Colonic mucosa (tissue), 4 donors: Measurements from ENCODE around the gene UCKL1. TPM values are rescaled to one million over a fixed set of nuclear protein-coding genes. Genes with fewer than 3 reads are reported as not detected.
"Not testable (repeated sequence)": the region's sequence is repeated elsewhere in the genome, so short reads cannot be mapped to it uniquely, and the experiment has no call there.

Source experiments
- DNase-seq: peaks from one replicate; pipeline ENCODE4 v3.0.0-alpha.2; 2020
- H3K27ac ChIP-seq: fragments of 200-600 bp; one replicate; pipeline ENCODE4 v1.8.0; 2021
- H3K27me3 ChIP-seq: fragments of 200-600 bp; one replicate; pipeline ENCODE4 v1.8.0; 2021
- H3K36me3 ChIP-seq: fragments of 200-600 bp; one replicate; pipeline ENCODE4 v1.8.0; 2021
- H3K4me1 ChIP-seq: fragments of 200-600 bp; one replicate; pipeline ENCODE4 v1.8.0; 2021; ENCODE audit warnings: mild to moderate bottlenecking
- H3K4me3 ChIP-seq: fragments of 200-600 bp; one replicate; pipeline ENCODE4 v1.8.0; 2021
- H3K9ac ChIP-seq, 2 donors: one replicate each; pipeline ENCODE4 v1.7.0; 2013; ENCODE audit warnings: control low read depth in 2 of 2, low read depth in 2 of 2, low read length in 2 of 2
- H3K9me3 ChIP-seq: fragments of 200-600 bp; one replicate; pipeline ENCODE4 v1.8.0; 2021
- CTCF ChIP-seq: fragments of 200-600 bp; IDR thresholded peaks from one replicate; pipeline ENCODE4 v1.8.0; 2022; ENCODE audit warnings: antibody characterized with exemption, mild to moderate bottlenecking
- intact Hi-C: fragments of 100-400 bp; cut with DNase I; formaldehyde crosslinking; loops from one replicate; pipeline ENCODE4 v1.14.1; 2022
- total RNA-seq, 2 donors: library from RNA; stranded (reverse); fragmentation: NEBNext Ultra II Directional in 1 of 2; extraction: Animal tissue kit (Norgen Biotek cat#: 25700) in 1 of 2; gene quantifications; one replicate each; pipeline ENCODE4 v1.2.1, GENCODE V29; 2021
- donor health status: healthy.
- donor health status: DM: no; HTN: no; CAD: no.
- donor health status: DM: no; HTN: no; CAD: no.

UCKL1 gene
- total RNA-seq, 2 donors from 2014 or later: 33.6 to 49.5 TPM

- Histone ChIP-seq H3K4me1 (peaks cover 8% of the 10 kb centered on the region), H3K27ac (no peak overlapping the region), H3K36me3 (no peaks in the 10 kb centered on the region), H3K27me3 (peaks cover 5% of the 10 kb centered on the region), H3K9me3 (no peaks in the 10 kb centered on the region), H3K9ac (peak overlapping the region; percentile 19 to 24), H3K4me3 (no peak overlapping the region)
- peak; percentile 99 for TF ChIP-seq CTCF
- DNase-seq: peak; percentile 90
- intact Hi-C loops: loop anchor here (10.0 kb wide), 2 partner anchors 189 to 439 kb away; partner anchors contain the start of gene PTK6
Observed at GRCh38 chr20:63973636-63974401, 17.6 kb upstream of the UCKL1 start.

GRCh38 chr20:63973160-63973479 is 16.9 kb upstream of the UCKL1 start:
- peaks cover 8% of the 10 kb centered on the region for H3K4me1 ChIP-seq
- TF ChIP-seq CTCF: no peak
- no peaks in the 10 kb centered on the region for H3K9me3 ChIP-seq
- intact Hi-C loops: loop anchor here (10.0 kb wide), 2 partner anchors 188 to 438 kb away; partner anchors contain the start of gene PTK6
- peaks cover 5% of the 10 kb centered on the region for H3K27me3 ChIP-seq
- no peak overlapping the region for H3K9ac ChIP-seq
- H3K36me3 ChIP-seq: no peaks in the 10 kb centered on the region
- DNase-seq: no peak
- no peak overlapping the region for H3K4me3 ChIP-seq
- no peak overlapping the region for H3K27ac ChIP-seq

GRCh38 chr20:63972312-63973159 is 16.3 kb upstream of the UCKL1 start:
- intact Hi-C loops: loop anchor here (10.0 kb wide), 2 partner anchors 188 to 438 kb away; partner anchors contain the start of gene PTK6
- Histone ChIP-seq H3K27ac (no peak overlapping the region), H3K4me1 (peaks cover 8% of the 10 kb centered on the region), H3K9me3 (no peaks in the 10 kb centered on the region), H3K9ac (no peak overlapping the region), H3K27me3 (peaks cover 5% of the 10 kb centered on the region), H3K36me3 (no peaks in the 10 kb centered on the region), H3K4me3 (no peak overlapping the region)
- no peak for TF ChIP-seq CTCF
- DNase-seq: no peak

- H3K36me3 ChIP-seq, H3K4me3 ChIP-seq, H3K27ac ChIP-seq, H3K27me3 ChIP-seq, H3K4me1 ChIP-seq, DNase-seq, H3K9ac ChIP-seq, H3K9me3 ChIP-seq: not testable (repeated sequence)
- intact Hi-C loops: loop anchor here (10.0 kb wide), 2 partner anchors 187 to 437 kb away; partner anchors contain the start of gene PTK6
Observed at GRCh38 chr20:63971960-63972311, 15.7 kb upstream of the UCKL1 start.

- intact Hi-C loops: loop anchor here (10.0 kb wide), 2 partner anchors 186 to 436 kb away; partner anchors contain the start of gene PTK6
- no peaks in the 10 kb centered on the region for H3K36me3 ChIP-seq
- no peak overlapping the region for H3K9ac ChIP-seq
- no peaks in the 10 kb centered on the region for H3K9me3 ChIP-seq
- peaks cover 5% of the 10 kb centered on the region for H3K27me3 ChIP-seq
- TF ChIP-seq CTCF: no peak
- no peak overlapping the region for H3K4me3 ChIP-seq
- DNase-seq: no peak
- H3K27ac ChIP-seq: no peak overlapping the region
- peaks cover 8% of the 10 kb centered on the region for H3K4me1 ChIP-seq
Observed at GRCh38 chr20:63970714-63971431, 14.7 kb upstream of the UCKL1 start.
